K562 (cell line): ENCODE measurements around the gene AFF1. TPM values are rescaled to one million over a fixed set of nuclear protein-coding genes. Genes with fewer than 3 reads are reported as not detected.
A peak's percentile ranks its signal among the peaks of the same experiment; 100 is the strongest.

ENCODE experiments used
- ATAC-seq: fragments of 200-7000 bp; cut with Tn5 transposase; 3 replicates; pipeline ENCODE4 v1.9.1; 2020; ENCODE audit warnings: moderate library complexity
- BruUV-seq: library from RNA; stranded (reverse); fragments of 400-500 nt; replicated peaks from 2 replicates; lab custom pipeline; 2021; lab: Mats Ljungman, UMichigan
- CTCF ChIA-PET: fragments of 300-600 bp; formaldehyde crosslinking; extraction: SDS; loops from one replicate; lab custom pipeline; 2021; ENCODE audit warnings: low intra/inter-chr PET ratio; lab: Yijun Ruan, JAX
- POLR2A ChIA-PET: fragments of 300-600, 350-650 bp; sonication (Branson Sonifier 250); formaldehyde crosslinking; extraction: SDS; loops from one replicate; lab custom pipeline; 2021; ENCODE audit warnings: antibody characterized with exemption, inconsistent platforms; lab: Yijun Ruan, JAX
- DNase-seq, 4 experiments: peaks; one replicate each; pipeline versions ENCODE4 v3.0.0 to v3.0.0-alpha.2; 2011 to 2018; ENCODE audit warnings: low spot score in 3 of 4, mixed read lengths in 3 of 4; ENCODE audit errors: extremely low read depth in 1 of 4
- FAIRE-seq: peaks from 2 replicates; lab custom pipeline; 2011; peaks lifted over from hg19 to GRCh38; lab: Jason Lieb, UNC
- H2AFZ ChIP-seq: 2 replicates; pipeline ENCODE4 v1.6.0; 2011; ENCODE audit warnings: low read depth, low read length, control low read depth, inconsistent platforms
- H3K27ac ChIP-seq: fragments of 200-600 bp; 3 replicates; pipeline ENCODE4 v1.8.0; 2011; ENCODE audit warnings: low read depth, mild to moderate bottlenecking, control low read depth, inconsistent platforms, low read length, moderate library complexity, mixed read lengths; ENCODE audit errors: extremely low read depth
- H3K27me3 ChIP-seq, 2 experiments: fragments of 300-600 bp in 1 of 2; 2 replicates in 1 of 2; 3 replicates in 1 of 2; pipeline versions ENCODE4 v1.6.0 to v1.8.0; 2011; ENCODE audit warnings: inconsistent platforms in 2 of 2, low read length in 2 of 2, mild to moderate bottlenecking in 1 of 2, mixed read lengths in 1 of 2, moderate library complexity in 1 of 2; ENCODE audit not compliant: control insufficient read depth in 2 of 2, insufficient read depth in 2 of 2
- H3K36me3 ChIP-seq: fragments of 300-600 bp; 3 replicates; pipeline ENCODE4 v1.8.0; 2011; ENCODE audit warnings: mild to moderate bottlenecking, low read length, inconsistent platforms; ENCODE audit not compliant: control insufficient read depth, insufficient read depth
- H3K4me1 ChIP-seq, 2 experiments: fragments of 200-600 bp in 1 of 2; replicated peaks in 1 of 2; 2 replicates in 1 of 2; 3 replicates in 1 of 2; pipeline versions ENCODE4 v1.5.1 to v1.8.0; 2011; ENCODE audit warnings: inconsistent platforms in 2 of 2, low read length in 2 of 2, mild to moderate bottlenecking in 1 of 2, mixed read lengths in 1 of 2, moderate library complexity in 1 of 2; ENCODE audit not compliant: control insufficient read depth in 2 of 2, insufficient read depth in 2 of 2
- H3K4me2 ChIP-seq: 2 replicates; pipeline ENCODE4 v1.6.1; 2011; ENCODE audit warnings: low read length, control low read depth, inconsistent platforms, mixed read lengths; ENCODE audit not compliant: insufficient read depth
- H3K4me3 ChIP-seq: fragments of 200-600 bp; sonication (generic), shearing (Covaris generic); 2 replicates; pipeline ENCODE4 v1.5.1; 2016; ENCODE audit warnings: control low read depth, inconsistent platforms
- H3K79me2 ChIP-seq: fragments of 200-600 bp; 3 replicates; pipeline ENCODE4 v1.8.0; 2011; ENCODE audit warnings: low read length, inconsistent platforms; ENCODE audit not compliant: control insufficient read depth, insufficient read depth
- H3K9ac ChIP-seq, 2 experiments: 2 replicates each; pipeline versions ENCODE4 v1.6.0 to v1.6.1; 2011; ENCODE audit warnings: low read depth in 2 of 2, low read length in 2 of 2, control low read depth in 1 of 2, inconsistent platforms in 1 of 2, mild to moderate bottlenecking in 1 of 2, mixed read lengths in 1 of 2; ENCODE audit not compliant: insufficient read depth in 1 of 2
- H3K9me1 ChIP-seq: one replicate; pipeline ENCODE4 v1.6.0; 2011; ENCODE audit warnings: inconsistent platforms, mild to moderate bottlenecking, low read length, moderate library complexity; ENCODE audit not compliant: control insufficient read depth, insufficient read depth
- H3K9me3 ChIP-seq: replicated peaks from 2 replicates; pipeline ENCODE4 v1.5.1; 2011; ENCODE audit warnings: low read depth, low read length, inconsistent platforms; ENCODE audit not compliant: control insufficient read depth, insufficient read depth
- H4K20me1 ChIP-seq: replicated peaks from 2 replicates; pipeline ENCODE4 v1.6.1; 2011; ENCODE audit warnings: low read length, inconsistent platforms, mixed read lengths; ENCODE audit not compliant: control insufficient read depth, insufficient read depth
- BHLHE40 ChIP-seq: IDR thresholded peaks from 2 replicates; pipeline ENCODE4 v1.6.1; 2011; ENCODE audit warnings: low read length, improper control_type of control experiment
- EGR1 ChIP-seq: fragments of 450-650 bp; conservative IDR thresholded peaks from 2 replicates; pipeline ENCODE4 v1.6.1; 2017; ENCODE audit warnings: mild to moderate bottlenecking
- GABPB1 ChIP-seq: sonication (generic); formaldehyde crosslinking; IDR thresholded peaks from 2 replicates; pipeline ENCODE4 v1.8.0; 2022; ENCODE audit warnings: mild to moderate bottlenecking, missing genetic modification reagents
- HNRNPUL1 ChIP-seq: fragments of 200-400 bp; formaldehyde crosslinking; IDR thresholded peaks from 2 replicates; pipeline ENCODE4 v1.6.1; 2017; ENCODE audit warnings: low read length
- PKNOX1 ChIP-seq: fragments of 450-650 bp; IDR thresholded peaks from 2 replicates; pipeline ENCODE4 v1.6.1; 2016
- SPI1 ChIP-seq: IDR thresholded peaks from 2 replicates; pipeline ENCODE4 v1.6.1; 2011; ENCODE audit warnings: low read depth, low read length, control low read depth, borderline replicate concordance
- ZC3H4 ChIP-seq: sonication (generic); formaldehyde crosslinking; IDR thresholded peaks from 2 replicates; pipeline ENCODE4 v1.9.0; 2021; ENCODE audit warnings: missing genetic modification reagents, borderline replicate concordance
- WGBS: fragments of 100-300 bp; shearing (Covaris generic); methylation state at CpG from one replicate; pipeline ENCODE4 v1.1.6; 2016; ENCODE audit warnings: low coverage, mixed read lengths; ENCODE audit not compliant: insufficient coverage; ENCODE audit errors: missing lambda C conversion rate; 5-methylcytosine and 5-hydroxymethylcytosine counted together
- in situ Hi-C: fragments of 300-500 bp; cut with MboI; formaldehyde crosslinking; loops from 4 replicates; pipeline ENCODE4 v1.15.0; 2018; ENCODE audit warnings: inconsistent platforms, mixed read lengths
- intact Hi-C: fragments of 100-400 bp; cut with micrococcal nuclease; formaldehyde crosslinking; loops from 2 replicates; pipeline ENCODE4 v1.14.2; 2022
- polyA plus RNA-seq, 8 experiments: library from polyadenylated mRNA; depleted of rRNA in 4 of 8; stranded (reverse) in 5 of 8; unstranded in 3 of 8; fragments of >200 nt; fragmentation: Nextera tagmentation in 2 of 8; fragmentation: Illumina TruSeq in 1 of 8; extraction: Ambion mirVana in 2 of 8; extraction: Trizol in 1 of 8; gene quantifications; 2 replicates each; pipeline versions ENCODE4 v1.2.1 to v1.2.3, GENCODE V29; 2011 to 2014; ENCODE audit warnings: inconsistent platforms in 1 of 8, missing spikeins in 1 of 8
- total RNA-seq, 7 experiments: library from RNA; depleted of rRNA in 6 of 7; stranded (reverse); fragments of >200 nt in 6 of 7; fragmentation: Illumina TruSeq in 2 of 7; extraction: Trizol in 2 of 7; gene quantifications; 2 replicates each; pipeline versions ENCODE4 v1.2.1 to v1.2.3, GENCODE V29; 2011 to 2021; ENCODE audit warnings: low replicate concordance in 1 of 7

Gene AFF1
- total and polyA plus RNA-seq, 9 of the 15 experiments (the other 6 are each of a cell fraction or from before 2014, with no cell fraction given) = 4.1 to 47.5 (median 17.2) TPM

GRCh38 chr4:86965019-86965976 is 30.5 kb downstream of the AFF1 start:
- no peak overlapping the region for H2AFZ ChIP-seq
- peaks cover 8% of the 10 kb centered on the region; the same call in 1 of the 3 replicates for H3K36me3 ChIP-seq
- in situ Hi-C loops = no loop called here
- H3K79me2 ChIP-seq = peaks cover 52% of the 10 kb centered on the region; the same call in 2 of the 3 replicates
- H3K4me1 ChIP-seq = peaks cover 8 to 50% of the 10 kb centered on the region in 2 experiments
- ATAC-seq (no peak), FAIRE-seq (no peak), DNase-seq (no peak)
- no TSS peak for BruUV-seq
- H3K4me2 ChIP-seq = no peak overlapping the region
- H3K9me1 ChIP-seq = no peaks in the 10 kb centered on the region
- no peaks in the 10 kb centered on the region for H3K27me3 ChIP-seq
- no peak overlapping the region for H3K27ac ChIP-seq
- TF ChIP-seq HNRNPUL1 = no peak
- peak; percentile 63 for TF ChIP-seq EGR1
- 0 out of 2 replicates have a peak, but pooled peaks have one; percentile 22 for TF ChIP-seq PKNOX1
- TF ChIP-seq SPI1 = peak; percentile 24; the same call in 1 of the 2 replicates
- no peak for TF ChIP-seq ZC3H4 (CRISPR knock-in tag)
- TF ChIP-seq BHLHE40 = peak; percentile 31; the same call in 1 of the 2 replicates
- no peak for TF ChIP-seq GABPB1
- POLR2A ChIA-PET = no interaction called here
- no peak overlapping the region for H3K9ac ChIP-seq
- no peak overlapping the region for H3K4me3 ChIP-seq
- no peaks in the 10 kb centered on the region; the same call in 1 of the 2 replicates for H4K20me1 ChIP-seq
- intact Hi-C loops = no loop called here
- 74% methylated on average over 3 of the region's 3 CpGs for WGBS
- H3K9me3 ChIP-seq = no peaks in the 10 kb centered on the region
- CTCF ChIA-PET = no interaction called here
